GM21576 (cell line): ENCODE data around the gene TBL1XR1.

Experiments used
- ATAC-seq: cut with Tn5 transposase; IDR thresholded peaks from one replicate; pipeline ENCODE4 v1.9.1; 2021; ENCODE audit warnings: mild to moderate bottlenecking, moderate library complexity; ENCODE audit not compliant: unreplicated experiment

Gene TBL1XR1

GRCh38 chr3:177069514-177070329 lies 127.6 kb downstream of the TBL1XR1 start:
- ATAC-seq: no peak

- ATAC-seq: no peak
Measured at GRCh38 chr3:177068967-177069366, 128.3 kb downstream of the TBL1XR1 start.

GRCh38 chr3:177066068-177066467 lies 131.2 kb downstream of the TBL1XR1 start:
- no peak for ATAC-seq

GRCh38 chr3:177065285-177066033 lies 131.8 kb downstream of the TBL1XR1 start:
- no peak for ATAC-seq

- no peak for ATAC-seq
Measured at GRCh38 chr3:177062052-177062732, 135.1 kb downstream of the TBL1XR1 start.

GRCh38 chr3:177061369-177061768 lies 135.9 kb downstream of the TBL1XR1 start:
- ATAC-seq: no peak

GRCh38 chr3:177060492-177060891 lies 136.8 kb downstream of the TBL1XR1 start:
- no peak for ATAC-seq

- ATAC-seq: no peak
Measured at GRCh38 chr3:177058648-177059047, 138.6 kb downstream of the TBL1XR1 start.

GRCh38 chr3:177057768-177058167 lies 139.5 kb downstream of the TBL1XR1 start:
- peak; percentile 97 for ATAC-seq

- ATAC-seq: no peak
Measured at GRCh38 chr3:177056927-177057326, 140.4 kb downstream of the TBL1XR1 start.

- no peak for ATAC-seq
Measured at GRCh38 chr3:177055605-177056571, 141.4 kb downstream of the TBL1XR1 start.

GRCh38 chr3:177053107-177053506 lies 144.2 kb downstream of the TBL1XR1 start:
- no peak for ATAC-seq

GRCh38 chr3:177051411-177051810 lies 145.9 kb downstream of the TBL1XR1 start:
- no peak for ATAC-seq

GRCh38 chr3:177050501-177051237 lies 146.6 kb downstream of the TBL1XR1 start:
- ATAC-seq: no peak

GRCh38 chr3:177045767-177046166 lies 151.5 kb downstream of the TBL1XR1 start:
- ATAC-seq: no peak

GRCh38 chr3:177045222-177045621 lies 152.1 kb downstream of the TBL1XR1 start:
- ATAC-seq: no peak

GRCh38 chr3:177041730-177042551 lies 155.3 kb downstream of the TBL1XR1 start:
- ATAC-seq: peak; percentile 55

- ATAC-seq: peak; percentile 3
Measured at GRCh38 chr3:177041021-177041729, 156.1 kb downstream of the TBL1XR1 start.
